Smooth muscle cell (in vitro differentiated cells): ENCODE measurements around the gene FOXO1. TPM values are rescaled to one million over a fixed set of nuclear protein-coding genes. Genes with fewer than 3 reads are reported as not detected.
A peak's percentile ranks its signal among the peaks of the same experiment; 100 is the strongest.

Experiments
- DNase-seq: peaks from one replicate; lab custom pipeline; 2025; ENCODE audit not compliant: unreplicated experiment; lab: John Stamatoyannopoulos, UW
- H2AFZ ChIP-seq: fragments of 200-600 bp; sonication (generic); 2 replicates; pipeline ENCODE4 v1.6.0; 2016; ENCODE audit warnings: antibody characterized with exemption, low read depth, mild to moderate bottlenecking
- H3F3A ChIP-seq: fragments of 200-600 bp; sonication (generic); 2 replicates; pipeline ENCODE4 v1.6.0; 2017; ENCODE audit warnings: antibody characterized with exemption, low read depth
- H3K27ac ChIP-seq: fragments of 200-600 bp; sonication (generic); 2 replicates; pipeline ENCODE4 v1.5.1; 2016; ENCODE audit warnings: low read depth, mild to moderate bottlenecking
- H3K27me3 ChIP-seq: fragments of 200-600 bp; sonication (generic); 2 replicates; pipeline ENCODE4 v1.6.1; 2016; ENCODE audit warnings: low read depth, mild to moderate bottlenecking
- H3K36me3 ChIP-seq: fragments of 200-600 bp; sonication (generic); 2 replicates; pipeline ENCODE4 v1.5.1; 2016; ENCODE audit warnings: low read depth
- H3K4me1 ChIP-seq: fragments of 200-600 bp; sonication (generic); 2 replicates; pipeline ENCODE4 v1.5.1; 2016; ENCODE audit warnings: low read depth
- H3K4me2 ChIP-seq: fragments of 200-600 bp; sonication (generic); 2 replicates; pipeline ENCODE4 v1.6.0; 2016; ENCODE audit warnings: mild to moderate bottlenecking
- H3K4me3 ChIP-seq: fragments of 200-600 bp; sonication (generic); 2 replicates; pipeline ENCODE4 v1.5.1; 2016; ENCODE audit warnings: mild to moderate bottlenecking
- H3K79me2 ChIP-seq: fragments of 200-600 bp; sonication (generic); 2 replicates; pipeline ENCODE4 v1.6.0; 2016; ENCODE audit warnings: low read depth, mild to moderate bottlenecking
- H3K9ac ChIP-seq: fragments of 200-600 bp; sonication (generic); 2 replicates; pipeline ENCODE4 v1.6.0; 2016; ENCODE audit warnings: low read depth
- H3K9me3 ChIP-seq: fragments of 200-600 bp; sonication (generic); replicated peaks from 2 replicates; pipeline ENCODE4 v1.5.1; 2016; ENCODE audit warnings: low read depth
- H4K20me1 ChIP-seq: fragments of 200-600 bp; sonication (generic); 2 replicates; pipeline ENCODE4 v1.6.0; 2016; ENCODE audit warnings: low read depth
- CTCF ChIP-seq: fragments of 200-600 bp; sonication (generic); IDR thresholded peaks from 2 replicates; pipeline ENCODE4 v1.5.1; 2017; ENCODE audit warnings: borderline replicate concordance, mild to moderate bottlenecking, antibody characterized with exemption; ENCODE audit not compliant: insufficient read depth, poor library complexity, severe bottlenecking
- WGBS: methylation state at CpG from one replicate; pipeline ENCODE4 v1.1.7; 2016; ENCODE audit warnings: low lambda C conversion rate; 5-methylcytosine and 5-hydroxymethylcytosine counted together
- polyA plus RNA-seq: library from polyadenylated mRNA; unstranded; fragments of >200 nt; fragmentation: Nextera tagmentation; extraction: Ambion mirVana; gene quantifications from 2 replicates; pipeline ENCODE4 v1.2.1, GENCODE V29; 2016
- total RNA-seq: library from RNA; depleted of rRNA; stranded (reverse); fragments of >200 nt; gene quantifications from 2 replicates; pipeline ENCODE4 v1.2.3, GENCODE V29; 2014

Gene FOXO1
- total and polyA plus RNA-seq, 2 experiments from 2014 or later = 17.0 to 19.9 TPM

- H3K79me2 ChIP-seq = peaks cover 84% of the 10 kb centered on the region
- no peak overlapping the region for H3K4me2 ChIP-seq
- TF ChIP-seq CTCF = no peak
These were observed 10.1 kb downstream of the FOXO1 start for GRCh38 chr13:40656358-40656757.

GRCh38 chr13:40653527-40654318 lies 12.7 kb downstream of the FOXO1 start:
- peak overlapping the region; percentile 88 for H3K27ac ChIP-seq
- peak overlapping the region; percentile 48 for H3K4me2 ChIP-seq
- WGBS = 12% methylated on average over 3 of the region's 3 CpGs
- no peak overlapping the region for H2AFZ ChIP-seq
- TF ChIP-seq CTCF = no peak
- no peak for DNase-seq
- H3K9me3 ChIP-seq = no peaks in the 10 kb centered on the region
- H4K20me1 ChIP-seq = peaks cover 21% of the 10 kb centered on the region
- peaks cover 16% of the 10 kb centered on the region for H3F3A ChIP-seq
- no peaks in the 10 kb centered on the region for H3K36me3 ChIP-seq
- H3K27me3 ChIP-seq = no peaks in the 10 kb centered on the region
- peak overlapping the region; percentile 56 for H3K9ac ChIP-seq
- H3K79me2 ChIP-seq = peaks cover 74% of the 10 kb centered on the region
- peaks cover 12% of the 10 kb centered on the region for H3K4me1 ChIP-seq
- no peak overlapping the region for H3K4me3 ChIP-seq

More at GRCh38 chr13:40656358-40656757, 10.1 kb downstream of the FOXO1 start:
- Histone ChIP-seq H3K9ac (no peak overlapping the region), H3K4me3 (no peak overlapping the region), H3K4me1 (no peaks in the 10 kb centered on the region), H3K9me3 (no peaks in the 10 kb centered on the region), H3K36me3 (no peaks in the 10 kb centered on the region), H3K27ac (no peak overlapping the region), H2AFZ (no peak overlapping the region), H4K20me1 (peaks cover 40% of the 10 kb centered on the region), H3F3A (peaks cover 6% of the 10 kb centered on the region), H3K27me3 (no peaks in the 10 kb centered on the region)
- WGBS = 90% methylated on average over 1 of the region's 1 CpG
- no peak for DNase-seq

- no peak overlapping the region for H3K4me3 ChIP-seq
- H3K79me2 ChIP-seq = peaks cover 75% of the 10 kb centered on the region
These were observed 13.9 kb downstream of the FOXO1 start for GRCh38 chr13:40652588-40652940.

More at GRCh38 chr13:40652588-40652940, 13.9 kb downstream of the FOXO1 start:
- 76% methylated on average over 2 of the region's 2 CpGs for WGBS
- H3K9ac ChIP-seq = no peak overlapping the region
- DNase-seq = no peak
- H4K20me1 ChIP-seq = peaks cover 22% of the 10 kb centered on the region
- peaks cover 16% of the 10 kb centered on the region for H3F3A ChIP-seq
- H3K4me2 ChIP-seq = no peak overlapping the region
- H3K36me3 ChIP-seq = no peaks in the 10 kb centered on the region
- H3K27me3 ChIP-seq = no peaks in the 10 kb centered on the region
- H3K27ac ChIP-seq = peak overlapping the region; percentile 88
- no peak for TF ChIP-seq CTCF
- H3K9me3 ChIP-seq = no peaks in the 10 kb centered on the region
- peaks cover 13% of the 10 kb centered on the region for H3K4me1 ChIP-seq
- no peak overlapping the region for H2AFZ ChIP-seq
